GM19035 (cell line): ENCODE results near the gene OSBPL2.

Experiments used
- ATAC-seq: cut with Tn5 transposase; IDR thresholded peaks from one replicate; pipeline ENCODE4 v1.9.1; 2021; ENCODE audit not compliant: unreplicated experiment

OSBPL2 gene

GRCh38 chr20:62321521-62321948, 83.2 kb downstream of the OSBPL2 start:
- no peak for ATAC-seq

GRCh38 chr20:62321975-62322374, 83.7 kb downstream of the OSBPL2 start:
- ATAC-seq: no peak

- ATAC-seq: no peak
Observed at GRCh38 chr20:62322492-62323041, 84.2 kb downstream of the OSBPL2 start.

- ATAC-seq: no peak
Observed at GRCh38 chr20:62323146-62323979, 85.0 kb downstream of the OSBPL2 start.

- no peak for ATAC-seq
Observed at GRCh38 chr20:62323980-62324906, 85.9 kb downstream of the OSBPL2 start.

GRCh38 chr20:62325172-62325905, 87.0 kb downstream of the OSBPL2 start:
- no peak for ATAC-seq

- ATAC-seq: no peak
Observed at GRCh38 chr20:62326559-62326958, 88.2 kb downstream of the OSBPL2 start.

GRCh38 chr20:62326959-62327725, 88.8 kb downstream of the OSBPL2 start:
- ATAC-seq: no peak

- ATAC-seq: no peak
Observed at GRCh38 chr20:62327726-62328495, 89.6 kb downstream of the OSBPL2 start.

GRCh38 chr20:62328684-62329388, 90.5 kb downstream of the OSBPL2 start:
- no peak for ATAC-seq

- ATAC-seq: no peak
Observed at GRCh38 chr20:62329389-62330377, 91.4 kb downstream of the OSBPL2 start.

- no peak for ATAC-seq
Observed at GRCh38 chr20:62330576-62331317, 92.4 kb downstream of the OSBPL2 start.

- ATAC-seq: no peak
Observed at GRCh38 chr20:62331347-62331746, 93.0 kb downstream of the OSBPL2 start.

- no peak for ATAC-seq
Observed at GRCh38 chr20:62332421-62332820, 94.1 kb downstream of the OSBPL2 start.

GRCh38 chr20:62332989-62333819, 94.9 kb downstream of the OSBPL2 start:
- no peak for ATAC-seq
